HCT116 (cell line): ENCODE results near the gene ATF2. TPM values are rescaled to one million over a fixed set of nuclear protein-coding genes. Genes with fewer than 3 reads are reported as not detected.

Experiments
- ATAC-seq: fragments of 200-7000 bp; cut with Tn5 transposase; 2 replicates; pipeline ENCODE4 v1.9.1; 2020; ENCODE audit warnings: mild to moderate bottlenecking, moderate library complexity
- BruUV-seq: library from RNA; stranded (reverse); fragments of 400-500 nt; replicated peaks from 2 replicates; lab custom pipeline; 2021; lab: Mats Ljungman, UMichigan
- CTCF ChIA-PET: fragments of 300-600 bp; sonication (Branson Sonifier 250); formaldehyde crosslinking; loops from one replicate; lab custom pipeline; 2021; ENCODE audit warnings: antibody characterized with exemption; lab: Charles Lee
- POLR2A ChIA-PET: fragments of 300-600, 350-600 bp; sonication (Branson Sonifier 250); formaldehyde crosslinking; loops from one replicate; lab custom pipeline; 2021; ENCODE audit warnings: antibody characterized with exemption; lab: Charles Lee
- RAD21 ChIA-PET, 2 experiments: fragments of 300-600 bp; sonication (Branson Sonifier 250); formaldehyde crosslinking; loops; one replicate each; lab custom pipeline; 2023; ENCODE audit warnings: low total read pairs in 2 of 2; ENCODE audit not compliant: uncharacterized antibody in 2 of 2, unreplicated experiment in 2 of 2, low non-redundant PET in 1 of 2; lab: Charles Lee
- DNase-seq: peaks from one replicate; pipeline ENCODE4 v3.0.0-alpha.2; 2010; ENCODE audit warnings: low read depth, low spot score
- H2AFZ ChIP-seq: fragments of 200-600 bp; shearing (Covaris generic), sonication (generic); 2 replicates; pipeline ENCODE4 v1.6.1; 2017; ENCODE audit warnings: low read depth, mixed run types, mixed read lengths, antibody characterized with exemption, low read length; ENCODE audit not compliant: poor library complexity, severe bottlenecking
- H3K27ac ChIP-seq: 2 replicates; pipeline ENCODE4 v1.5.1; 2012; ENCODE audit warnings: low read depth, low read length
- H3K27me3 ChIP-seq: fragments of 200-600 bp; sonication (generic); 2 replicates; pipeline ENCODE4 v1.6.1; 2016; ENCODE audit warnings: mixed run types, low read length, mixed read lengths; ENCODE audit not compliant: insufficient read depth
- H3K36me3 ChIP-seq, 2 experiments: fragments of 200-500 bp in 1 of 2; fragments of 200-600 bp in 1 of 2; sonication (Bioruptor generic) in 1 of 2; sonication (generic) in 1 of 2; 2 replicates each; pipeline versions ENCODE4 v1.5.1 to v1.6.1; 2014 to 2016; ENCODE audit warnings: low read length in 2 of 2, inconsistent platforms in 1 of 2, mixed read lengths in 1 of 2, mixed run types in 1 of 2; ENCODE audit not compliant: insufficient read depth in 2 of 2, control insufficient read depth in 1 of 2
- H3K4me1 ChIP-seq, 2 experiments: fragments of 200-600 bp in 1 of 2; sonication (generic) in 1 of 2; 2 replicates each; pipeline versions ENCODE4 v1.5.1 to v1.6.1; 2012 to 2017; ENCODE audit warnings: low read length in 2 of 2, inconsistent platforms in 1 of 2, mild to moderate bottlenecking in 1 of 2, mixed read lengths in 1 of 2, mixed run types in 1 of 2, moderate library complexity in 1 of 2; ENCODE audit not compliant: insufficient read depth in 2 of 2, control insufficient read depth in 1 of 2
- H3K4me2 ChIP-seq: fragments of 200-600 bp; sonication (generic); 2 replicates; pipeline ENCODE4 v1.6.1; 2017; ENCODE audit warnings: mixed run types, low read length, mixed read lengths
- H3K4me3 ChIP-seq, 2 experiments: fragments of 200-600 bp in 1 of 2; sonication (generic) in 1 of 2; replicated peaks in 1 of 2; 2 replicates each; pipeline ENCODE4 v1.5.1; 2011 to 2016; ENCODE audit warnings: low read length in 2 of 2, control low read depth in 1 of 2, low read depth in 1 of 2, mild to moderate bottlenecking in 1 of 2, mixed read lengths in 1 of 2, mixed run types in 1 of 2
- H3K79me2 ChIP-seq: fragments of 200-600 bp; sonication (generic); 2 replicates; pipeline ENCODE4 v1.6.1; 2017; ENCODE audit warnings: mild to moderate bottlenecking, mixed run types, low read length, moderate library complexity, mixed read lengths; ENCODE audit not compliant: insufficient read depth
- H3K9ac ChIP-seq: fragments of 200-600 bp; sonication (generic); 2 replicates; pipeline ENCODE4 v1.6.1; 2016; ENCODE audit warnings: low read length, mixed read lengths
- H3K9me2 ChIP-seq: fragments of 200-600 bp; sonication (generic), shearing (Covaris generic); 2 replicates; pipeline ENCODE4 v1.6.1; 2017; ENCODE audit warnings: mixed run types, mild to moderate bottlenecking, moderate library complexity; ENCODE audit not compliant: insufficient read depth
- H3K9me3 ChIP-seq, 2 experiments: fragments of 200-500 bp in 1 of 2; fragments of 200-600 bp in 1 of 2; sonication (Bioruptor generic) in 1 of 2; sonication (generic) in 1 of 2; 2 replicates each; pipeline ENCODE4 v1.6.1; 2014 to 2017; ENCODE audit warnings: low read length in 2 of 2, mixed read lengths in 2 of 2, inconsistent platforms in 1 of 2, low read depth in 1 of 2, mild to moderate bottlenecking in 1 of 2, mixed run types in 1 of 2, moderate library complexity in 1 of 2; ENCODE audit not compliant: control insufficient read depth in 1 of 2, insufficient read depth in 1 of 2
- H4K20me1 ChIP-seq: fragments of 200-600 bp; sonication (generic), shearing (Covaris generic); 2 replicates; pipeline ENCODE4 v1.6.1; 2017; ENCODE audit warnings: mixed run types, mild to moderate bottlenecking, moderate library complexity; ENCODE audit not compliant: insufficient read depth
- CEBPB ChIP-seq: IDR thresholded peaks from 2 replicates; pipeline ENCODE4 v1.6.1; 2012; ENCODE audit warnings: low read depth
- EZH2 ChIP-seq: fragments of 200-600 bp; sonication (generic); IDR thresholded peaks from 2 replicates; pipeline ENCODE4 v1.6.1; 2017; ENCODE audit warnings: antibody characterized with exemption, mixed run types
- EZH2phosphoT487 ChIP-seq: fragments of 200-600 bp; IDR thresholded peaks from 2 replicates; pipeline ENCODE4 v1.6.1; 2018; ENCODE audit warnings: antibody characterized with exemption, borderline replicate concordance
- JUND ChIP-seq: IDR thresholded peaks from 2 replicates; pipeline ENCODE4 v1.6.1; 2012
- MAX ChIP-seq: IDR thresholded peaks from 2 replicates; pipeline ENCODE4 v1.6.1; 2012
- POLR2AphosphoS5 ChIP-seq: IDR thresholded peaks from 2 replicates; pipeline ENCODE4 v1.6.1; 2011; ENCODE audit warnings: mild to moderate bottlenecking, low read depth, low read length, moderate library complexity
- RAD21 ChIP-seq: IDR thresholded peaks from 2 replicates; pipeline ENCODE4 v1.6.1; 2012; ENCODE audit warnings: low read depth, mild to moderate bottlenecking
- SIN3A ChIP-seq: IDR thresholded peaks from 2 replicates; pipeline ENCODE4 v1.6.1; 2012; ENCODE audit warnings: low read depth
- SRF ChIP-seq: IDR thresholded peaks from 2 replicates; pipeline ENCODE4 v1.6.1; 2012; ENCODE audit warnings: low read depth
- TCF7L2 ChIP-seq: IDR thresholded peaks from 2 replicates; pipeline ENCODE4 v1.7.0; 2011; ENCODE audit warnings: borderline replicate concordance, inconsistent platforms; ENCODE audit not compliant: insufficient read depth, insufficient read length; ENCODE audit errors: extremely low read depth
- YY1 ChIP-seq: IDR thresholded peaks from 2 replicates; pipeline ENCODE4 v1.6.1; 2011; ENCODE audit warnings: low read length, low read depth, moderate library complexity, mild to moderate bottlenecking; ENCODE audit not compliant: insufficient replicate concordance; ENCODE audit errors: extremely low read depth
- intact Hi-C: fragments of 100-400 bp; cut with micrococcal nuclease; formaldehyde crosslinking; loops from 2 replicates; pipeline ENCODE4 v1.10.0; 2022
- total RNA-seq: library from RNA; stranded (reverse); gene quantifications from one replicate; pipeline ENCODE4 v1.2.1, GENCODE V29; 2021; ENCODE audit not compliant: unreplicated experiment
- TF ChIP-seq, protein P1 (sequence below): IDR thresholded peaks from 2 replicates; pipeline ENCODE4 v1.6.1; 2011; ENCODE audit warnings: mild to moderate bottlenecking, low read length, moderate library complexity; ENCODE audit not compliant: insufficient replicate concordance; ENCODE audit errors: extremely low read depth
- TF ChIP-seq, protein P2 (sequence below), 3 experiments: fragments of 200-600 bp in 1 of 3; sonication (generic) in 1 of 3; IDR thresholded peaks in 2 of 3; conservative IDR thresholded peaks in 1 of 3; 2 replicates each; pipeline ENCODE4 v1.5.1; 2012 to 2017; ENCODE audit warnings: low read depth in 2 of 3, low read length in 2 of 3, antibody characterized with exemption in 1 of 3, borderline replicate concordance in 1 of 3, control low read depth in 1 of 3, mild to moderate bottlenecking in 1 of 3, mixed read lengths in 1 of 3, mixed run types in 1 of 3, moderate library complexity in 1 of 3; ENCODE audit not compliant: insufficient read depth in 1 of 3

The ATF2 gene
- total RNA-seq, 1 experiment from 2014 or later = 29.6 TPM

GRCh38 chr2:175026385-175026784, 141.6 kb downstream of the ATF2 start:
- intact Hi-C loops = no loop called here
- no peaks in the 10 kb centered on the region for H3K36me3 ChIP-seq
- no peak overlapping the region for H3K27ac ChIP-seq
- ChIA-PET CTCF (no interaction called here), POLR2A (no interaction called here), RAD21 (no interaction called here)
- ATAC-seq (no peak), DNase-seq (no peak)
- TF ChIP-seq EZH2 (no peak), EZH2phosphoT487 (no peak), SRF (no peak), CEBPB (no peak), YY1 (no peak), RAD21 (no peak), JUND (no peak), POLR2AphosphoS5 (no peak), MAX (no peak), TCF7L2 (no peak), SIN3A (no peak)
- TF ChIP-seq, protein P1, sequence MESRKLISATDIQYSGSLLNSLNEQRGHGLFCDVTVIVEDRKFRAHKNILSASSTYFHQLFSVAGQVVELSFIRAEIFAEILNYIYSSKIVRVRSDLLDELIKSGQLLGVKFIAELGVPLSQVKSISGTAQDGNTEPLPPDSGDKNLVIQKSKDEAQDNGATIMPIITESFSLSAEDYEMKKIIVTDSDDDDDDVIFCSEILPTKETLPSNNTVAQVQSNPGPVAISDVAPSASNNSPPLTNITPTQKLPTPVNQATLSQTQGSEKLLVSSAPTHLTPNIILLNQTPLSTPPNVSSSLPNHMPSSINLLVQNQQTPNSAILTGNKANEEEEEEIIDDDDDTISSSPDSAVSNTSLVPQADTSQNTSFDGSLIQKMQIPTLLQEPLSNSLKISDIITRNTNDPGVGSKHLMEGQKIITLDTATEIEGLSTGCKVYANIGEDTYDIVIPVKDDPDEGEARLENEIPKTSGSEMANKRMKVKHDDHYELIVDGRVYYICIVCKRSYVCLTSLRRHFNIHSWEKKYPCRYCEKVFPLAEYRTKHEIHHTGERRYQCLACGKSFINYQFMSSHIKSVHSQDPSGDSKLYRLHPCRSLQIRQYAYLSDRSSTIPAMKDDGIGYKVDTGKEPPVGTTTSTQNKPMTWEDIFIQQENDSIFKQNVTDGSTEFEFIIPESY = no peak
- TF ChIP-seq, protein P2, sequence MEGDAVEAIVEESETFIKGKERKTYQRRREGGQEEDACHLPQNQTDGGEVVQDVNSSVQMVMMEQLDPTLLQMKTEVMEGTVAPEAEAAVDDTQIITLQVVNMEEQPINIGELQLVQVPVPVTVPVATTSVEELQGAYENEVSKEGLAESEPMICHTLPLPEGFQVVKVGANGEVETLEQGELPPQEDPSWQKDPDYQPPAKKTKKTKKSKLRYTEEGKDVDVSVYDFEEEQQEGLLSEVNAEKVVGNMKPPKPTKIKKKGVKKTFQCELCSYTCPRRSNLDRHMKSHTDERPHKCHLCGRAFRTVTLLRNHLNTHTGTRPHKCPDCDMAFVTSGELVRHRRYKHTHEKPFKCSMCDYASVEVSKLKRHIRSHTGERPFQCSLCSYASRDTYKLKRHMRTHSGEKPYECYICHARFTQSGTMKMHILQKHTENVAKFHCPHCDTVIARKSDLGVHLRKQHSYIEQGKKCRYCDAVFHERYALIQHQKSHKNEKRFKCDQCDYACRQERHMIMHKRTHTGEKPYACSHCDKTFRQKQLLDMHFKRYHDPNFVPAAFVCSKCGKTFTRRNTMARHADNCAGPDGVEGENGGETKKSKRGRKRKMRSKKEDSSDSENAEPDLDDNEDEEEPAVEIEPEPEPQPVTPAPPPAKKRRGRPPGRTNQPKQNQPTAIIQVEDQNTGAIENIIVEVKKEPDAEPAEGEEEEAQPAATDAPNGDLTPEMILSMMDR (IDR thresholded peaks at IDR 0.05 in 2 of 3, conservative IDR thresholded peaks at IDR 0.05 in 1 of 3; ENCODE audit: borderline replicate concordance in 1 of 3, insufficient read depth in 1 of 3, low read depth in 2 of 3, low read length in 2 of 3) = no peak
- no peak overlapping the region for H2AFZ ChIP-seq
- no peaks in the 10 kb centered on the region for H3K27me3 ChIP-seq
- H3K9me2 ChIP-seq = no peaks in the 10 kb centered on the region
- no peak overlapping the region for H3K9ac ChIP-seq
- no peak overlapping the region for H3K4me2 ChIP-seq
- H4K20me1 ChIP-seq = no peaks in the 10 kb centered on the region
- no peaks in the 10 kb centered on the region for H3K79me2 ChIP-seq
- BruUV-seq = no TSS peak
- no peaks in the 10 kb centered on the region for H3K9me3 ChIP-seq
- no peaks in the 10 kb centered on the region for H3K4me1 ChIP-seq
- H3K4me3 ChIP-seq = no peak overlapping the region
